AG09319 (cell line): ENCODE data around the gene PPA1.

Source experiments
- DNase-seq: peaks from one replicate; pipeline ENCODE4 v3.0.0-alpha.2; 2010; ENCODE audit warnings: low read depth; ENCODE audit errors: extremely low read depth
- TF ChIP-seq, protein P1 (sequence below): IDR thresholded peaks from 2 replicates; pipeline ENCODE4 v1.5.1; 2011; ENCODE audit warnings: low read depth, mild to moderate bottlenecking, inconsistent platforms, low read length, moderate library complexity

PPA1 gene

DNA sequence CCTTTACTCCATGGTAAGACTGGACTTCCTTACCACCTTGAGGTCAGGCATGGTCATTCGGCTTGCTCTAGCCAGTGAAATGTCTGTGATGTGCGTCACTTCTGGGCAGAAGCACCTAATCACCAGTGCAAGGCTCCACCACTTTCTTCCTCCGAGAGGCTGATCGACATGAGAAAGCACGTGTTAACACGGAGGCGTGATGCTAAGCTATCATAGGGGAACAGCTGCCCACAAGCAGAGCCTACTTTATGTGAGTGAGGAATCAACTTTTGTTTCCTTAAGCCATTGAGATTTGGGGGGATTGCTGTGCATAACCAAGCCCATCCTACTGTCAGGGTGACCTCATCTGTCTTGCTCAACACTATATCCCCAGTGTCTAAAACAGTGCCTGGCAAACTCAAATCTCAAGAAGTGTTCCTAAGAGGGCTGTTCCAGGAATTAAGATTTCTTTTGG, 39.8 kb downstream of the PPA1 start:
- DNase-seq, result no peak
- TF ChIP-seq, protein P1, sequence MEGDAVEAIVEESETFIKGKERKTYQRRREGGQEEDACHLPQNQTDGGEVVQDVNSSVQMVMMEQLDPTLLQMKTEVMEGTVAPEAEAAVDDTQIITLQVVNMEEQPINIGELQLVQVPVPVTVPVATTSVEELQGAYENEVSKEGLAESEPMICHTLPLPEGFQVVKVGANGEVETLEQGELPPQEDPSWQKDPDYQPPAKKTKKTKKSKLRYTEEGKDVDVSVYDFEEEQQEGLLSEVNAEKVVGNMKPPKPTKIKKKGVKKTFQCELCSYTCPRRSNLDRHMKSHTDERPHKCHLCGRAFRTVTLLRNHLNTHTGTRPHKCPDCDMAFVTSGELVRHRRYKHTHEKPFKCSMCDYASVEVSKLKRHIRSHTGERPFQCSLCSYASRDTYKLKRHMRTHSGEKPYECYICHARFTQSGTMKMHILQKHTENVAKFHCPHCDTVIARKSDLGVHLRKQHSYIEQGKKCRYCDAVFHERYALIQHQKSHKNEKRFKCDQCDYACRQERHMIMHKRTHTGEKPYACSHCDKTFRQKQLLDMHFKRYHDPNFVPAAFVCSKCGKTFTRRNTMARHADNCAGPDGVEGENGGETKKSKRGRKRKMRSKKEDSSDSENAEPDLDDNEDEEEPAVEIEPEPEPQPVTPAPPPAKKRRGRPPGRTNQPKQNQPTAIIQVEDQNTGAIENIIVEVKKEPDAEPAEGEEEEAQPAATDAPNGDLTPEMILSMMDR, result no peak

DNA sequence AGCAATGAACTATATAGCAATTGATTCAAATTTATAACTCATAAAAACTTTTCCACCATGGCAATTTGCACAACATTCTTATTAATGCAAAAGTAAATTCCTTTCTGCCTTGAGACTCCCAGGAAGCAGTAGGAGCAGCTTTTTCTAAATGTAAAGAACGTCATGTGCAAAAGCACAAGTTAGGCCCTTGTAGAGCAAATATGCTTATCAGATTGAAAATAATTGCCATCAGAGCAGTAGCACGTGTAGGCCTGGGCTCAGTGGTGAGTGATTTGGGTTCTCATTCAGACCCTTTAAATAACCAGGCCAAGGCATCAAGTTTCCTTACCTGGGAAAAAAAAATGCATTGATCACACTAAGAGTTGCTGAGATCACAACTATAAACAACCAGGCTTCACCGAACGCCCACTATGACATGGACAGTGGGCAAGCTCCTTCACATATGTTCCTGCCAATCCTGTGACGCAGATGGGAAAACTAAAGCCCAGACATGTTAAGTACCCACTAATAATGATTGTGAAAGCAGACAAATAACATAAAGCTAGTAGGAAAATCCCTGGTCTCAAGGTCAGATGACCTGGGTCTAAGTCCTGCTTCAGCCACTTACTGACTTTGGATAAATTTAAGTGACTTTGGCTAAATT, 40.8 kb downstream of the PPA1 start:
- no peak for DNase-seq

DNA sequence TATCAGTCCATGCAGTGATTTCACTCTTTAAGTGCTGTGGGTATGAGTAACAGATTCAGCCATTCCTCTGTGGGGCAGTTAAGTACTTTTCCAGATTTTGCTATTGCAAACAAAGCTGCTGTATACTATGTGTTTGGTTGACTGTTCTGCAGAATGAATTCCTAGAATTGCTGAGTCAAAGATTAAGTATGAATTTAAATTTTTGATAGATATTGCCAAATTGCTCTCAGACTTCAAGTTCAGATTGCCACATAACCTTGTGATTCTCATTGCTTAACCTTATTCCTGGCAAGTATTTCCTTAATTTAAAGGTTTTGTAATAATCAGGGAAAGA, 41.3 kb downstream of the PPA1 start:
- TF ChIP-seq, protein P1, result no peak
- peak; percentile 86 for DNase-seq

More for the DNA sequence above, 40.8 kb downstream of the PPA1 start:
- TF ChIP-seq, protein P1, result no peak

DNA sequence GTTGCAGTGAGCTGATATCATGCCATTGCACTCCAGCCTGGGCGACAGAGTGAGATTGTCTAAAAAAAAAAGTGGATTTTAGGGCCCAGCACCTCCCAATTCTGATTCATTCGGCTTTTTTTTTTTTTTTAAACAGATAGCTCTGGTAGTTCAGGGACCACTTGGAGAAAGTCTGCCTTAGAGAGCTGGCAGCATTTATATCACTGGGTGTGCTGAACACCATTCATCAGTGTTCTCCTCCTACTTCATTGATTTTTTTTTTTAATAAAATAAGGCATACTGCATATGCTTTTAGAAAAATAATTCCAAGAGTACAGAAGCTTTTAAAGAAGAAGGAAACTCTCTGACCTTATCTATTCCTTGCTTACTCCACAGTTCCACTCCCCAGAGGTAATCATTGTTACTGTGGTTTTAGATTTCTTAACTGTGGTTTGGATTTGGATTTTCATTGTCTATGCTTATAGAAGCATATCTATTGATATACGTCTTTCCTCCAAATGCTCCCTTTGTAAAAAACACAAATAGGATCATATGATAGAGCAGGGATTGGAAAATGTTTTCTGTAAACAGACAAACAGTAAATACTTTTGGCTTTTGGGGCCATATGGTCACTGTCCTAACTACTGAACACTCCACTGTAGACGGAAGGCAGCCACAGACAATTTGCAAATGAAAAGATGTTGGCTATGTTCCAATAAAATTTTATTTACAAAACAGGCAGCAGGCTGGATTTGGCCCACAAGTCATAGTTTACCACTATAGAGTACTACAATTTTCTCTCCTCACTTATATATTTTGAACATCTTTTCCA, 41.9 kb downstream of the PPA1 start:
- TF ChIP-seq, protein P1, result no peak
- no peak for DNase-seq

DNA sequence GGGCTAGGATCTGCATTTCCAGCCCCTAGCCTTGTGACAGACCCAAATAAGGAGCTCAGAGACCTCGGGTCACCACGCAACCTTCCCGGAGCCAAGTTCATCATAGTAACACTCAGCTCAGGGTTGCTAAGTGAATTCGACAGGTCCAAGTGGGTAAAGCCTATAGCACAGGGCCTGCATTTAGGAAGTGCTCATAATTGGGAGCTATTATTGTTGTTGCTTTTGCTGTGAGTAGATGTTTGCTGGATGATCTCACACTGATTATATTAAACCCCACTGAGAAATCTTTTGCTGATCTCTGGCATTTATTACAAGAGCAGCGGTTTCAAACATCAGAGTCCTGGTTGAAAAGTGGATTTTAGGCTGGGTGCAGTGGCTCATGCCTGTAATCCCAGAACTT, 42.6 kb downstream of the PPA1 start:
- TF ChIP-seq, protein P1, result no peak
- DNase-seq, result no peak

- TF ChIP-seq, protein P1, result no peak
- no peak for DNase-seq
Observed at GRCh38 chr10:70190102-70190501, 43.1 kb downstream of the PPA1 start.

DNA sequence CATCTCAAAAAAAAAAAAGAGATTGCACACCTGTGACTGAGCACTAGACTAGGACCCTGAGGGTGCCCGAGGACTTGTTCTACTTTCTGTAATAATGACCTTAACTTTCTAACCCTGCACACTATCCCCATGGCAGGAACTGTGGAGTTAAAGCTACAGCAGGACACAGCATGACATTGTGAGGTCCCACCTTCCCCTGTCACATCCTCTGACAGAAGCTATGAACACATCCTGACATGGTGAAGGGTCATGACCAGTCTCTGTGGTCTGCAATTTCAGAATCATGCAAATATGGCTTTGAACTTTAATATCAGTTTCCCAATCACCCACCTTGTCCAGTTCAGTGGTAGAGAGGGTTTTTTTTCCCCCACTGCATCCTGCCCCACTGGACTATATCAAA, 44.5 kb downstream of the PPA1 start:
- TF ChIP-seq, protein P1, result no peak
- DNase-seq, result no peak
